Smooth muscle cell of the brain vasculature (primary cell): Measurements from ENCODE around the gene GARNL3.

ENCODE experiments used
- DNase-seq: peaks from one replicate; pipeline ENCODE4 v3.0.0-alpha.2; 2012; ENCODE audit warnings: low read depth, low spot score

GARNL3 gene

DNA sequence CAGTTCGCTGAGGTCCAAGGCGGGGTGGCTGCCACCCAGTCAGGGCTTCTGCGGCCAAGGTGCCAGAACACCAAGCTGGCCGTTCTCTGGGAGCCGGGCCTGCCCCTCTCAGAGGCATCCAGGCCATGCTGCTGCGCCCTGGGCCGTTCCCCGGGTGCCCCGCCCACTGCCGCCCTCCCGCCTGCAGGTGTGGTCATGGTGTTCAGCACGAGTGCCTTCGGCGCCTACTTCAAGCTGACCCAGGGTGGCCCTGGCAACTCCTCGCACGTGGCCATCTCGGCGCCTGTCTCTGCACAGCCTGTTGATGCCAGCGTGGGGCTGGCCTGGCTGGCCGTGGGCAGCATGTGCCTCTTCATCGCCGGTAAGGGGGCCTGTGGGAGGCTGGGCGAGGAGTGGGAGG lies 140.1 kb downstream of the GARNL3 start:
- no peak for DNase-seq

GRCh38 chr9:127405344-127406125 lies 141.0 kb downstream of the GARNL3 start:
- no peak for DNase-seq

DNA sequence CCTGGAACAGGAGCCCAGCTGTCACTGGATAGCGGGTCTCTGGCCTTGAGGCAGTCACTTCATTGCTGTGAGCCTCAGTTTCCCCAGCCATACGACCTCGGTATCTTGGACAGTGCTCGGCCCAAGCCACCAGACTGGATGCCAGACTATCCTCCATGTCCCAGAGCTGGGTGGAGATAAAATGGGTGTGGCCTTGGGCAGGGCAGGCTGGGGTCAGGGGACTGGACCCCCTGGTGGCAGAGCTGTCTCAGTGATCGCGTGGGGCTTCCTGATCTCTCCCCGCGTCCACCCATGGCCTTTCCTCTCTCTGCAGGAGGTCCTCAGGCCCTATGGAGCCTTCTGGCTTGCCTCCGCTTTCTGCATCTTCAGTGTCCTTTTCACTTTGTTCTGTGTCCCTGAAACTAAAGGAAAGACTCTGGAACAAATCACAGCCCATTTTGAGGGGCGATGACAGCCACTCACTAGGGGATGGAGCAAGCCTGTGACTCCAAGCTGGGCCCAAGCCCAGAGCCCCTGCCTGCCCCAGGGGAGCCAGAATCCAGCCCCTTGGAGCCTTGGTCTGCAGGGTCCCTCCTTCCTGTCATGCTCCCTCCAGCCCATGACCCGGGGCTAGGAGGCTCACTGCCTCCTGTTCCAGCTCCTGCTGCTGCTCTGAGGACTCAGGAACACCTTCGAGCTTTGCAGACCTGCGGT lies 142.4 kb downstream of the GARNL3 start:
- no peak for DNase-seq

DNA sequence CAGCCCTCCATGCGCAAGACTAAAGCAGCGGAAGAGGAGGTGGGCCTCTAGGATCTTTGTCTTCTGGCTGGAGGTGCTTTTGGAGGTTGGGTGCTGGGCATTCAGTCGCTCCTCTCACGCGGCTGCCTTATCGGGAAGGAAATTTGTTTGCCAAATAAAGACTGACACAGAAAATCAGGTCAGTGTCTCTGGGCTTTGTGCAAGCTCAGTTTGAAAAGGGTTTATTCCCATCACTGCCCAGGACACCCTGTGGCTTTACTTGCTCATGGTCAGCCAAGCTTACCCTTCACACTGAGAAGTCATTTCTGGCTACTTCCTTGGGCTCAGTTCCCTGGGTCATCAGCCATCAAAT lies 142.9 kb downstream of the GARNL3 start:
- no peak for DNase-seq

DNA sequence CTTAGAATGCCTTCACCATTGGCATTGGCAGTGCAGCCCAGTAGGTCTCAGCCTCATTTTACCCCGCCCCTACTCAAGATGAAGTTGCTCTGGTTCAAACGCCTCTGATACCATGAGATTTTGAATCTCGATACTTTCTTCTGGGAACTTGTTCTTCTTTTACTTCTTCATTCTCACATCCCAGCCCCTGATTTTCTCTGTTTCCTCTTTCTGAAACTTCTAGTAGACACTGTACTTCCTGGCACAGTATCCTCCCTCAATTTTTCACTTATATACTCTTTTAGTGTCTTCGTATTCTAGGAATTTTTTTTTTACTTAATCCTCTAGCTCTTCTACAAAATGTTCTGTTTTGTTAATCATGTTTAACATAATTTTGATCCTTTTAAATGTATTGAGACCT lies 146.5 kb downstream of the GARNL3 start:
- DNase-seq: no peak

DNA sequence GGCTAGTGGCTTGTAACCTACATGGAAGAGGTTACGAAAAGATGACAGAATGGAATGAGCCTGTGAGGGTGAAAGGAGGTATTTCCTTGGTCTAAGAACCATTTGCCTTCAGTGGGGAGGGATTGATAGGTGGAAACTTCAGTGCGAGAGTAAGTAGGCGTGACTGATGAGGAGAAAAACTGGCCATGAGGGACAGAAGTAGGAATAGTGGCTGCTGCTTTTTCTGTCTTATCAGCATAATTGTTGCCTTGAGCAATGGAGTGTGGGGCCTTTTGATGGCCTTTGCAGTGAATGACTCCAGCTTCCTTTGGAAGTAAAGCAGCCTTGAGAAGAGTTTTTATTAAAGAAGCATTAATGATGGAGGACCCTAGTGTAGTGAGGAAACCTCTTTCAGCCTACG lies 150.6 kb downstream of the GARNL3 start:
- DNase-seq: no peak

GRCh38 chr9:127415657-127416056 lies 151.1 kb downstream of the GARNL3 start:
- DNase-seq: no peak

GRCh38 chr9:127417131-127418036 lies 152.8 kb downstream of the GARNL3 start:
- no peak for DNase-seq

GRCh38 chr9:127418037-127418471 lies 153.5 kb downstream of the GARNL3 start:
- no peak for DNase-seq

DNA sequence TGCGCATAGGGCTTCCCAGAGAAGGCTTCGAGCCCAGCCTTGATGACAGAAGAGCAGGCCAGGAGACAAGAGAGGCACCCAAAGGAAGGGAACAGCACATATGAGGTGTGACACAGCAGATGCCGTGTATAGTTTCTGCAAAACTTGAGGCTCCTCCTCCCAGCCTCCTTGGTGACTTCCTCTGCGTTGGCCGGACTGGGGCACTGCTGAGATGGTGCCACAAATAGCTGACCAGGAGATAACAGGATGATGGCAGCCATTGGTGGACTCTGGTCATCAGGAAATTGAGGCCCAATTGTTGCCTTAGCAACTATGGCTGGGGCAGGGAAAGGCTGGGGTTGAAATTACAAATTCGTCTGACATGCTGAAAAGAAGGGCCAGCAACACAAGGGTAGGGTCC lies 154.8 kb downstream of the GARNL3 start:
- no peak for DNase-seq

- DNase-seq: no peak
These were observed 156.5 kb downstream of the GARNL3 start for GRCh38 chr9:127421057-127421456.

DNA sequence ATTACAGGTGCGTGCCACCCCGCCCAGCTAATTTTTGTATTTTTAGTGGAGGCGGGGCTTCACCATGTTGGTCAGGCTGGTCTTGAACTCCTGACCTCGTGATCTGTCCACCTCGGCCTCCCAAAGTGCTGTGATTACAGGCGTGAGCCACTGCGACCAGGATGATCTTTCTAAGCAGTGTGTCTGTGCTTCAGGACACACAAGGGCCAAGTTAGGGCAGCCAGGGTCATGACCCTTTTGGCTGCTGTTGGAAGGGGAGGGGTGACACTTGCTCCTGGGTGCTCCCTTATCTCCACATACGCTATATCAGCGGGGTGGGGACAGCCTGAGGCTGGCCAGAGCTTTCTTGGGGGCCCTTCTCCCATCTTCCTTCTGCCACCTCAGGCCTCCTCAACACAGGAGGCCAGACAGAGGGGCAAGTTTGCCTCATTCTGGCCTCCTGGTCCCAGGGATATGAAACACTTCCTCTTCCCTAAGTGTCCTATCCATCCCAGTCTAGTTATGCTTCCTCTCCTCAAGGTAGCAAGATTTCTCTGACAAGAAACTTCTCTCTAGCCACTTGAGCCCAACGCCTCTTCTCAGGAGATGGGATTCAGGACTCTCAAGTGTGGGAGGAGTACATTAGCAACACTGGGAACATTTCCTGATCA lies 157.7 kb downstream of the GARNL3 start:
- no peak for DNase-seq

- DNase-seq: no peak
These were observed 158.2 kb downstream of the GARNL3 start for GRCh38 chr9:127422787-127423186.

GRCh38 chr9:127423476-127423933 lies 158.9 kb downstream of the GARNL3 start:
- no peak for DNase-seq

GRCh38 chr9:127423934-127424675 lies 159.5 kb downstream of the GARNL3 start, which contains the start of gene ZNF79:
Gene ZNF79, plus strand, starts transcription at chr9:127424382. Its CDS starts 406 bp downstream, at chr9:127424788.
- DNase-seq: peak; percentile 78

DNA sequence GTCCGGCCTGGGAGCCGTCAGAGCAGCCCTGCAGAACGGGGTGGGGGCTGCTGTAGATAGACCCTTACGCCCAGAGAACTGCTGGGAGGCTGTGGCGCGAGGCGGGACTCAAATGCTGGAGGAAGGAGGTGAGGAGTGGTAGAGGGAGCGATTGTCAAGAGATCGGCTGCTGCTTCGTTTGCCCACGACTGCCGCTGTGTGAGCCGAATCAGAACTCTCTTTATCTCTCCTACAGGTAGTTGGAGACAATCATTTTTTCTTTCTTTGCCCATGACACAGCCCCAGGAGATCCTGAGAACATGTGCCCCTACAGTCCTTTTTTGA lies 160.1 kb downstream of the GARNL3 start:
- no peak for DNase-seq

DNA sequence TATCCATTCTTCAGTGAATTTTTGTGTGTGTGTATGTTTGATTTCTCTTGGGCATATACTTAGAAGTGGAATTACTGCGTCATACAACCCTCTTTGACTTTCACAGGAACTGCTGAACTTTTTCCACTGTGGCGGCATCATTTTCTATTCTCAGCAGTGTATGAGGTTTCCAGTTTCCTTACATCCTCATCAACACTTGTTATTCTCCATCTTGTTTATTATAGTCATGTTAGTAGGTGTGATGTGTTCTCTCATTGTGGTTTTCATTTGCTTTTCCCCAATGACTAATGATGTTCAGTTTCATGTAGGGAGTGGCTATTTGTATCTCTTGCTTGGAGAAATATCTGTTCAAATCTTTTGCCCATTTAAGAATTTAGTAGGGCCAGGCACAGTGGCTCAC lies 162.2 kb downstream of the GARNL3 start:
- DNase-seq: no peak

GRCh38 chr9:127428348-127428747 lies 163.8 kb downstream of the GARNL3 start:
- no peak for DNase-seq

DNA sequence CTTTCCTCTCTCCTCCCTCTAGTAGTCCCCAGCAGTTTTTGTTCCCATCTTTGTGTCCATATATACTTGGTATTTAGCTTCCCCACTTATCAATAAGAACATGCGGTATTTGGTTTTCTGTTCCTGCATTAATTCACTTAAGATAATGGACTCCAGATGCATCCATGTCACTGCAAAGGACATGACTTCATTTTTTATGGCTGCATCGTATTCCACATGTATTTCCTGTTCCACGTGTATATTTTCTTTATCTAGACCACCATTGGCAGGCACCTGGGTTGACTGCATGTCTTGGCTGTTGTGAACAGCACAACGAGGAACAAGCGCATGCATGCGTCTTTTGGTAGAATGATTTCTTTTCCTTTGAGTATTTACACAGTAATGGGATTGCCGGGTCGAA lies 165.8 kb downstream of the GARNL3 start:
- no peak for DNase-seq

DNA sequence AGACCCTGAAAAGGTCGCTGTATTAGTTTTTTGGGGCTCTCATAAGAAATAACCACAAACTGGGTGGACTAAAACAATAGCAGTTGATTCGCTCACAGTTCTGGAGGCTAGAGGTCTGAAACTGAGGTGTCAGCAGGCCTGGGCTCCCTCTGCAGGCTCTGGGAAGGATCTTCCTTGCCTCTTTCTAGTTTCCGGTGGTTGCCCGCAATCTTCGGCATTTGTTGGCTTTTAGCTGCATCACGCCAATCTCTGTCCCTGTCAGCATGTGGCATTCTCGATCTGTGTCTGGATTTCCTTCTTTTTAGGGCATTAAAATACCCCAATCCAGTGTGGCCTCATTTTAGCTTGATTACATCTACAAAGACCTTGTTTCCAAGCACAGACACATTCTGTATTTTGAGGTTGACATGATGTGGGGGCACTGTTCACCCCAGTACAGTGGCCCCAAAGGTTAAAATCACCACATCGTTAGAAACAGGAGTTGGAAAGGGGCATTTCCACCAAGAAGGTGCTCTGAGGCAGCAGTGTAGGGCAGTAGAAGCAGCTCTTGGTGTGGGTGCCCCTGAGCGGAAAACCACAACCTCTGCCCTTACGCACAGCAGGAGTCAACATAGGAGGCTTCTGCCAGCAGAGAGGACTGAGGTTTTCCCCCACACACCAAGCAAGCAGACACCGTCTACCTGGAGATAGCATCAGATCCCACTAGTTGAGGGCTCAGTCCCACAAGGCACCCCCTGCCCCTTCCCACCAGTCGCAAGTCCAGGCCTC lies 173.1 kb downstream of the GARNL3 start:
- DNase-seq: no peak
